AG04450 (cell line): ENCODE results near the gene TICAM2. TPM values are rescaled to one million over a fixed set of nuclear protein-coding genes. Genes with fewer than 3 reads are reported as not detected.
"Not testable (repeated sequence)": the region's sequence is repeated elsewhere in the genome, so short reads cannot be mapped to it uniquely, and the experiment has no call there.

Experiments used
- CTCF ChIA-PET: fragments of 300-600, 350-600 bp; formaldehyde crosslinking; extraction: SDS; loops from one replicate; lab custom pipeline; 2022; ENCODE audit warnings: antibody characterized with exemption, inconsistent platforms; lab: Charles Lee
- POLR2A ChIA-PET: fragments of 350-600 bp; formaldehyde crosslinking; extraction: SDS; loops from one replicate; lab custom pipeline; 2021; ENCODE audit warnings: antibody characterized with exemption, inconsistent platforms; lab: Yijun Ruan, JAX
- DNase-seq: peaks from one replicate; pipeline ENCODE4 v3.0.0-alpha.2; 2011; ENCODE audit warnings: low read depth, low spot score
- H3K27ac ChIP-seq: one replicate; pipeline ENCODE4 v1.5.1; 2012; ENCODE audit warnings: low read depth, low read length, control low read depth
- H3K27me3 ChIP-seq: one replicate; pipeline ENCODE4 v1.6.0; 2012; ENCODE audit warnings: low read length; ENCODE audit not compliant: control insufficient read depth, insufficient read depth
- H3K4me3 ChIP-seq: 2 replicates; pipeline ENCODE4 v1.5.1; 2011; ENCODE audit warnings: mild to moderate bottlenecking, low read depth, low read length, control low read depth
- H3K9me3 ChIP-seq: 2 replicates; pipeline ENCODE4 v1.5.1; 2012; ENCODE audit warnings: low read length; ENCODE audit not compliant: control insufficient read depth, insufficient read depth
- CTCF ChIP-seq: IDR thresholded peaks from 2 replicates; pipeline ENCODE4 v1.5.1; 2011; ENCODE audit warnings: low read depth, low read length, control low read depth, inconsistent platforms
- polyA minus RNA-seq: library from RNA; depleted of rRNA, polyadenylated mRNA; stranded (reverse); fragments of >200 nt; gene quantifications from 2 replicates; pipeline ENCODE4 v1.2.3, GENCODE V29; 2011; rRNA and poly(A)+ RNA removed
- polyA plus RNA-seq: library from polyadenylated mRNA; depleted of rRNA; stranded (reverse); fragments of >200 nt; gene quantifications from 2 replicates; pipeline ENCODE4 v1.2.3, GENCODE V29; 2011; rRNA removed

TICAM2 gene, protein sequence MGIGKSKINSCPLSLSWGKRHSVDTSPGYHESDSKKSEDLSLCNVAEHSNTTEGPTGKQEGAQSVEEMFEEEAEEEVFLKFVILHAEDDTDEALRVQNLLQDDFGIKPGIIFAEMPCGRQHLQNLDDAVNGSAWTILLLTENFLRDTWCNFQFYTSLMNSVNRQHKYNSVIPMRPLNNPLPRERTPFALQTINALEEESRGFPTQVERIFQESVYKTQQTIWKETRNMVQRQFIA
- 2.3 and 4.3 TPM in 2 replicates for polyA plus RNA-seq
- 0.23 and 1.3 TPM in 2 replicates for polyA minus RNA-seq

GRCh38 chr5:115601701-115602590 is at the start of gene TICAM2:
TSS of gene TICAM2 (minus strand) at chr5:115602479. CDS start at chr5:115581256, 21,223 bp downstream.
- no peak for DNase-seq
- POLR2A ChIA-PET: no interaction called here
- Histone ChIP-seq H3K4me3 (peak within 1 kb of the TSS; percentile 70), H3K27ac (peak within 1 kb of the TSS; percentile 22), H3K9me3 (no peaks in the 10 kb centered on the region), H3K27me3 (no peaks in the 10 kb centered on the region)
- CTCF ChIA-PET: interaction anchor here (0.6 to 1.4 kb wide), 5 partner anchors 10 to 347 kb away, joined by 3 to 5 read pairs (median 4); no protein-coding TSS in a partner anchor
- no peak; the same call in 1 of the 2 replicates for TF ChIP-seq CTCF

GRCh38 chr5:115649541-115649940 is 47.3 kb upstream of the TICAM2 start:
- ChIA-PET CTCF (interaction anchor here (0.6 kb wide), 3 partner anchors 22 to 857 kb away, joined by 4 read pairs; no protein-coding TSS in a partner anchor), POLR2A (no interaction called here)
- Histone ChIP-seq H3K27ac (no peak overlapping the region), H3K27me3 (peaks cover 5% of the 10 kb centered on the region), H3K4me3 (no peak overlapping the region), H3K9me3 (no peaks in the 10 kb centered on the region)
- no peak for TF ChIP-seq CTCF
- no peak for DNase-seq

- POLR2A ChIA-PET: no interaction called here
- CTCF ChIA-PET: interaction anchor here (1.2 kb wide), 1 partner anchor 14 kb away, joined by 3 read pairs; no protein-coding TSS in a partner anchor
- DNase-seq: no peak
- TF ChIP-seq CTCF: no peak
- H3K27ac ChIP-seq: no peak overlapping the region
- H3K27me3 ChIP-seq: peaks cover 5% of the 10 kb centered on the region
- H3K4me3 ChIP-seq: no peak overlapping the region
- H3K9me3 ChIP-seq: no peaks in the 10 kb centered on the region
Measured at GRCh38 chr5:115648056-115648455, 45.8 kb upstream of the TICAM2 start.

DNA sequence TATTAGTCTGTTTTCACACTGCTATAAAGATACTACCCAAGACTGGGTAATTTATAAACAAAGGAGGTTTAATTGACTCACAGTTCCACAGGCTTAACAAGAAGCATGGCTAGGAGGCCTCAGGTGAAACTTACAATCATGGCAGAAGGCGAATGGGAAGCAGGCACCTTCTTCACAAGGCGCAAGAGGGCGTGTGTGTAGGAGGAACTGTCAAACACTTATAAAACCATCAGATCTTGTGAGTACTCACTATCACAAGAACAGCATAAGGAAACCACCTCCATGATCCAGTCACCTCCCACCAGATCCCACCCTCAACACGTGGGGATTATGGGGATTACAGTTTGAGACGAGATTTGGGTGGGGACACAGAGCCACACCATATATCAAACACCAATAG is 43.1 kb upstream of the TICAM2 start:
- CTCF ChIA-PET: interaction anchor here (0.9 to 2.7 kb wide), 3 partner anchors 10 to 423 kb away, joined by 3 to 8 read pairs (median 8); no protein-coding TSS in a partner anchor
- H3K9me3 ChIP-seq, H3K27ac ChIP-seq, POLR2A ChIA-PET, DNase-seq, H3K4me3 ChIP-seq, H3K27me3 ChIP-seq: not testable (repeated sequence)

DNA sequence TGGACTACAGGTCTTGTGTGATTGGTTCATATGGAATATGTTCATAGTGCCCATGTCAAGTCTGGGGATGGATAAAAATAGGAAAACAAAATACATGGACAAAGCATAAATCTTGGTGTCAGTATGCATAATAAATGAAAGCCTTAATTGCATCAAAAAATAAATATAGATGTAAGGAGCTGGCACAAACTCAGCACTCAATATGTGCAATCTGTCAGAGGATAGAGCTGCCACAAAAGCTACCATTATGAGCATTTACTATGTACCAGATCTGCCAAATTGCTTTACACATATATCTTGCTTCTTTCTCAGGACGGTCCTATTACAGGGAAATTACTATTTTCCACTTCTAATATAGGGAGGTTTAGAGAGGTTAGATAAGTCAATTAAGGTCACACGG is 41.8 kb upstream of the TICAM2 start:
- ChIA-PET CTCF (interaction anchor here (2.3 to 2.7 kb wide), 2 partner anchors 9 to 424 kb away, joined by 8 to 14 read pairs; no protein-coding TSS in a partner anchor), POLR2A (no interaction called here)
- no peak for TF ChIP-seq CTCF
- H3K27ac ChIP-seq: no peak overlapping the region
- no peak for DNase-seq
- H3K9me3 ChIP-seq: no peaks in the 10 kb centered on the region
- no peak overlapping the region for H3K4me3 ChIP-seq
- H3K27me3 ChIP-seq: peaks cover 5% of the 10 kb centered on the region
